MCF 10A (cell line): ENCODE measurements around the gene ENO2. TPM values are rescaled to one million over a fixed set of nuclear protein-coding genes. Genes with fewer than 3 reads are reported as not detected.
A peak's percentile ranks its signal among the peaks of the same experiment; 100 is the strongest.

Source experiments
- BruUV-seq: library from RNA; stranded (reverse); fragments of 400-500 nt; replicated peaks from 2 replicates; lab custom pipeline; 2021; lab: Mats Ljungman, UMichigan
- CTCF ChIA-PET: fragments of 300-600 bp; sonication (Branson Sonifier 250); formaldehyde crosslinking; extraction: SDS; loops from one replicate; lab custom pipeline; 2021; ENCODE audit warnings: antibody characterized with exemption, inconsistent platforms; lab: Yijun Ruan, JAX
- POLR2A ChIA-PET: fragments of 300-600, 350-650 bp; sonication (Branson Sonifier 250); formaldehyde crosslinking; extraction: SDS; loops from one replicate; lab custom pipeline; 2020; ENCODE audit warnings: antibody characterized with exemption, inconsistent platforms; lab: Yijun Ruan, JAX
- DNase-seq: peaks from one replicate; pipeline ENCODE4 v3.0.0-alpha.2; 2018; ENCODE audit not compliant: unreplicated experiment
- H3K27ac Mint-ChIP-seq: one replicate; pipeline ENCODE4 v1.8.0; 2022; ENCODE audit warnings: mild to moderate bottlenecking, low read depth, mixed read lengths; ENCODE audit not compliant: unreplicated experiment
- H3K27me3 Mint-ChIP-seq: one replicate; pipeline ENCODE4 v1.8.0; 2022; ENCODE audit warnings: mixed read lengths; ENCODE audit not compliant: insufficient read depth, unreplicated experiment
- H3K36me3 Mint-ChIP-seq: one replicate; pipeline ENCODE4 v1.8.0; 2022; ENCODE audit warnings: mild to moderate bottlenecking, moderate library complexity, mixed read lengths; ENCODE audit not compliant: insufficient read depth, unreplicated experiment
- H3K4me1 Mint-ChIP-seq: one replicate; pipeline ENCODE4 v1.8.0; 2022; ENCODE audit warnings: mixed read lengths; ENCODE audit not compliant: insufficient read depth, unreplicated experiment
- H3K4me3 Mint-ChIP-seq: one replicate; pipeline ENCODE4 v1.8.0; 2022; ENCODE audit warnings: mild to moderate bottlenecking, moderate library complexity, mixed read lengths; ENCODE audit not compliant: unreplicated experiment
- H3K9me3 Mint-ChIP-seq: one replicate; pipeline ENCODE4 v1.8.0; 2022; ENCODE audit warnings: mixed read lengths; ENCODE audit not compliant: unreplicated experiment
- intact Hi-C: fragments of 100-400 bp; cut with micrococcal nuclease; formaldehyde crosslinking; loops from 2 replicates; pipeline ENCODE4 v1.14.1; 2022
- total RNA-seq: library from RNA; stranded (reverse); gene quantifications from 2 replicates; pipeline ENCODE4 v1.2.3, GENCODE V29; 2022
- TF ChIP-seq, protein P1 (sequence below): fragments of 200-600 bp; IDR thresholded peaks from one replicate; pipeline ENCODE4 v1.8.0; 2022; ENCODE audit warnings: antibody characterized with exemption, mild to moderate bottlenecking; ENCODE audit not compliant: unreplicated experiment

ENO2 gene
- total RNA-seq, 1 experiment from 2014 or later = 0.30 TPM

DNA sequence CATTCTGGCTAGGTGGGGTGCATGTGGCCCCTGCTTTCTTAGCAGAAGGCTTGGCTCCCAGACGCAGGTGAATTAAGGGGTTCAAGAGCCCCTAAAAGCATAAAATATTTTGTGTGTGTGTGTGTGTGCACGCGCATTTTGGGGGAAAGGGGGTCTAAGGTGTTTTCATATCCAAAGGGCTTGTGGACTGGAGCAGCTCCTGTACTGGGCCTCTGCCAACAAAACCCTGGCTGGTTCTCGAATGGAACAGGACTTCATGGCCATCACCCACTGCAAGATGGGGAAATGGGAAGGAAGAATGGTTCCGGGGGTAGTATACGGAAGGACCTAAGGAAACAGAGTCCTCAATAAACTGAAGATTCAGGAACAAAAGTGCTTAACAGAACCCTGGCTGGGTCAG lies 9.5 kb downstream of the ENO2 start:
- POLR2A ChIA-PET = interaction anchor here (0.7 to 7.8 kb wide), 9 partner anchors 11 to 189 kb away, joined by 3 to 167 read pairs (median 29); partner anchors contain the start of genes C12orf57, LPCAT3, RNU7-1 and SPSB2
- CTCF ChIA-PET = interaction anchor here (0.6 to 8.9 kb wide), 37 partner anchors 9 to 283 kb away, joined by 3 to 114 read pairs (median 4); partner anchors contain the start of genes C12orf57, C1RL, C1S and RNU7-1
- DNase-seq = no peak
- H3K4me3 Mint-ChIP-seq = no peak overlapping the region
- no peaks in the 10 kb centered on the region for H3K27me3 Mint-ChIP-seq
- intact Hi-C loops = loop anchor here (1.0 to 2.0 kb wide), 4 partner anchors 14 to 185 kb away; partner anchors contain the start of gene C1RL
- TF ChIP-seq, protein P1, sequence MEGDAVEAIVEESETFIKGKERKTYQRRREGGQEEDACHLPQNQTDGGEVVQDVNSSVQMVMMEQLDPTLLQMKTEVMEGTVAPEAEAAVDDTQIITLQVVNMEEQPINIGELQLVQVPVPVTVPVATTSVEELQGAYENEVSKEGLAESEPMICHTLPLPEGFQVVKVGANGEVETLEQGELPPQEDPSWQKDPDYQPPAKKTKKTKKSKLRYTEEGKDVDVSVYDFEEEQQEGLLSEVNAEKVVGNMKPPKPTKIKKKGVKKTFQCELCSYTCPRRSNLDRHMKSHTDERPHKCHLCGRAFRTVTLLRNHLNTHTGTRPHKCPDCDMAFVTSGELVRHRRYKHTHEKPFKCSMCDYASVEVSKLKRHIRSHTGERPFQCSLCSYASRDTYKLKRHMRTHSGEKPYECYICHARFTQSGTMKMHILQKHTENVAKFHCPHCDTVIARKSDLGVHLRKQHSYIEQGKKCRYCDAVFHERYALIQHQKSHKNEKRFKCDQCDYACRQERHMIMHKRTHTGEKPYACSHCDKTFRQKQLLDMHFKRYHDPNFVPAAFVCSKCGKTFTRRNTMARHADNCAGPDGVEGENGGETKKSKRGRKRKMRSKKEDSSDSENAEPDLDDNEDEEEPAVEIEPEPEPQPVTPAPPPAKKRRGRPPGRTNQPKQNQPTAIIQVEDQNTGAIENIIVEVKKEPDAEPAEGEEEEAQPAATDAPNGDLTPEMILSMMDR = no peak
- peaks cover 5% of the 10 kb centered on the region for H3K36me3 Mint-ChIP-seq
- no peaks in the 10 kb centered on the region for H3K9me3 Mint-ChIP-seq
- H3K27ac Mint-ChIP-seq = no peak overlapping the region
- H3K4me1 Mint-ChIP-seq = peaks cover 52% of the 10 kb centered on the region
- no TSS peak for BruUV-seq

DNA sequence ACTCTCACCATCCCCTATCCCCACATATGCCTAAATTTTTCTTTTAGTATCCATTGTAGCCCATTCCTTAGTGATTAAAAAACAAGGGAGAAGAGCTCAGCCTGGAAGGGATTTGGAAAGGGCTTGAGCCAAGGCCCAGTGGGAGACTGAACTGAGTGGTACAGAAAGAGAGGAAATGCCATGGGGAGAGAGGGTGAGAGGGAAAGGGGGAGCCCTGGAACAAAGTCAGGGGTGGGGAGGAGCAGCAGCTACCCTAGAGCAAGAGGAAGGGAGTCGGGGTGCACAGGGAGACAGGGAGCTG lies 10.8 kb downstream of the ENO2 start:
- ChIA-PET POLR2A (interaction anchor here (0.6 to 7.8 kb wide), 24 partner anchors 9 to 1146 kb away, joined by 3 to 167 read pairs (median 6); partner anchors contain the start of genes C12orf57, C1RL, CDCA3 and LRRC23), CTCF (interaction anchor here (0.6 to 8.9 kb wide), 27 partner anchors 13 to 640 kb away, joined by 3 to 114 read pairs (median 4); partner anchors contain the start of genes C12orf57, C1RL, LRRC23 and RNU7-1)
- peaks cover 59% of the 10 kb centered on the region for H3K4me1 Mint-ChIP-seq
- peak overlapping the region; percentile 92 for H3K27ac Mint-ChIP-seq
- peak overlapping the region; percentile 80 for H3K4me3 Mint-ChIP-seq
- no peaks in the 10 kb centered on the region for H3K27me3 Mint-ChIP-seq
- BruUV-seq = no TSS peak
- H3K9me3 Mint-ChIP-seq = no peaks in the 10 kb centered on the region
- DNase-seq = no peak
- peaks cover 11% of the 10 kb centered on the region for H3K36me3 Mint-ChIP-seq
- intact Hi-C loops = loop anchor here (2.0 kb wide), 1 partner anchor 184 kb away; the partner anchor contains the start of gene C1RL
- TF ChIP-seq, protein P1 = no peak

DNA sequence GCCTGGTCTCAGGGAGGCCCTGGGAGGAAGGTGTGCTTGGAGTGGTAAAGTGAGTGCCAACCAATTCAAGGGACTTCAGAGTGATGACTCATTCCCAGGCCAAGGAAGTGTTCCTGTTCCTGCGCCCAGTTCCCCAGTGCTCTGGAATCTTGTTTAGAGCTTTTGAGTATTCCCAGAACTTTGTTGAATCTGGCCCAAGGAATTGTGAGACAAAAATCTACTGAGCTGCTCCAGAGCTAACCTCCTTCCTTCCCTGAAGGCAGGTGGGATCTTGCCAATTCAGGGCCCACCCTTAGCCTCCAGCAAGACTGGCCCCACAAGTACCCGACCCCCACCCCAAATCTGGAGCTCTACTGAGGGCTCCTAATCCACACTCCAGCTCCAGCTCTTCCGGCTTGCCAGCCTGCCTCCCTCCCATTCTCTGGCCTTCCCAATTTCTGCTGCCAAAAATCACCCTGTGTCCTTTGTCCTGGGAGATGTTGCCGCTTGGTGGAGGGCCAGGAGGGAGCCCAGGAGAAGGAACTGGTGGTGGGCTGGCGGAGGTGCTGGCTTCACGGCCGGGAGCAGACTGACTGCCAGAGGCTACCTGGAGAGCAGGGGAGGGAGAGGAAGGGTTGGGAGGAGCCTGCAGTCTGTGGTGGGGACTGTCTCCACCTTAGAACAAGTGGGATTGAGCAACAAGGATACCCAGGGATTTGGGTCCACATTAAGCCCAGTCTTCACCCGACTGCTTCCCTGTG lies 11.3 kb downstream of the ENO2 start:
- peaks cover 11% of the 10 kb centered on the region for H3K36me3 Mint-ChIP-seq

More for the DNA sequence above, 11.3 kb downstream of the ENO2 start:
- Mint-ChIP-seq H3K4me3 (peak overlapping the region; percentile 80), H3K4me1 (peaks cover 63% of the 10 kb centered on the region), H3K9me3 (no peaks in the 10 kb centered on the region), H3K27ac (peak overlapping the region; percentile 92), H3K27me3 (no peaks in the 10 kb centered on the region)
- TF ChIP-seq, protein P1 = no peak
- ChIA-PET CTCF (interaction anchor here (0.6 to 8.9 kb wide), 30 partner anchors 13 to 1720 kb away, joined by 3 to 114 read pairs (median 4); partner anchors contain the start of genes C12orf57, C1RL, LRRC23 and RNU7-1), POLR2A (interaction anchor here (0.6 to 7.8 kb wide), 27 partner anchors 9 to 533 kb away, joined by 3 to 167 read pairs (median 5); partner anchors contain the start of genes C12orf57, C1RL, CDCA3 and ENO2)
- DNase-seq = peak; percentile 96
- TSS peak; percentile 22 for BruUV-seq
- intact Hi-C loops = loop anchor here (2.0 kb wide), 1 partner anchor 183 kb away; the partner anchor contains the start of gene C1RL
